Measurements from ENCODE around the gene SH3BP1. TPM values are rescaled to one million over a fixed set of nuclear protein-coding genes. Genes with fewer than 3 reads are reported as not detected.
"Not testable (repeated sequence)": the region's sequence is repeated elsewhere in the genome, so short reads cannot be mapped to it uniquely, and the experiment has no call there.

SH3BP1 gene
- total and polyA plus RNA-seq, 2 donors (not counting 1 experiment from before 2014, with no cell fraction given) = 44.0 to 69.7 TPM

DNA sequence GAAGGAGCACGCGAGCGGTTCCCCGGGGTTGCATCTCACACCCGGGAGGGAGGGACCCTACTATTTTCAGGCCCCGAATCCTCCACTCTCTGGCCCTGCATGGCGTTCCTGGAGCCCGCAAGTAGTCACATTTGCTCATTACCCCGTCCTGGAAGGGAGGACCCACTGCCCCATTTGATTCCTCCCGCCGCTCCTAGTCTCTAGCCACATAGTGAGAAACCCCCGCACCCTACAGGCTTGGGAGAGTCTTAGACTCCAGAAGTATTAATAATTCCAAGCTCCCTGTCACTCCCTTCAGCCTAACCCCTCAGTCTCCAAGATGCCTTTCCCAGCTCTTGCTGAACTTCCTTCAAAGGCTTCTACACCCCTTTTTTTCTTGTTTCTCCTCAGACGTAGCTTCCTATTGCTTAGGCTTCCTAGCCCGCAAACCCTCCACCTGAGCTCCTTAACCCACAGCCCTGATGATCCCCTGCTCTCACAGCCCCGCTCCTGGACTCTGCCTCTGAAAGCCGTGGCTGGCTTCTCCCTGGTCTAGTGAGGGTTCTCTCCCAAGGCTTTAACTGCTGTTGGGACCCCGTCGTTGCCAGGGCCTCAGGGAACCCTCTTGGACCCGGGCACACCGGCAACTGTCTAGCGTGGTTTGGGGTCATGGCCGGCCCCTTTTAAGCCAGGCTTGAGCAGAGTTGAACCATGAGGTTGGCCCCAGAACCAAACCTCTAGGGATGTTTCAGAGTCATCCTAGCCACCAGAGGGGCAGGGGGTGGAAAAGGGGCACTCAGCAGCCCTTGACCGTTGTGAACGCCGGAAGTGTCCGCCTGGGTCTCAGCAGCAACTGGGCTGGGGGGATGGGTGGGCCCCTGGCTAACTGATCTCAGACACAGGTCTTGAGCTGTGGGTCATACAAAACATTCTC is 30.0 kb upstream of the SH3BP1 start:
- H3K27ac Mint-ChIP-seq = peak overlapping the region; percentile 95
- Histone ChIP-seq H3K4me1 (ENCODE audit: control insufficient read depth in 2 of 2, insufficient read depth in 2 of 2, low read length in 2 of 2) (peaks cover 26 to 36% of the 10 kb centered on the region in 2 donors), H3K27ac (ENCODE audit: low read length in 2 of 2) (peak overlapping the region; percentile 94 to 99), H3K27me3 (replicated peaks in 1 of 4; ENCODE audit: control extremely low read depth in 1 of 4, control insufficient read depth in 3 of 4, insufficient read depth in 4 of 4, low read length in 3 of 4) (peaks cover 0 to 2% (median 0%) of the 10 kb centered on the region in 4 experiments), H3K36me3 (replicated peaks in 1 of 2; ENCODE audit: control extremely low read depth in 1 of 2, control insufficient read depth in 1 of 2, extremely low read depth in 1 of 2, insufficient read depth in 2 of 2, low read length in 1 of 2) (peaks cover 0 to 7% of the 10 kb centered on the region in 2 experiments), H3K4me2 (replicated peaks; ENCODE audit: low read depth, low read length, poor library complexity, severe bottlenecking) (peak overlapping the region; percentile 92), H4K20me1 (ENCODE audit: control insufficient read depth, insufficient read depth, low read length, poor library complexity, severe bottlenecking) (peaks cover 9% of the 10 kb centered on the region), H3K9ac (ENCODE audit: low read length) (peak overlapping the region; percentile 96), H2AFZ (ENCODE audit: insufficient read depth, low read depth, low read length, poor library complexity, severe bottlenecking) (peak overlapping the region; percentile 67), H3K9me3 (ENCODE audit: control extremely low read depth in 1 of 3, control insufficient read depth in 2 of 3, insufficient read depth in 1 of 3, low read length in 2 of 3) (no peaks in the 10 kb centered on the region), H3K79me2 (ENCODE audit: control insufficient read depth, insufficient read depth, low read length) (peaks cover 38% of the 10 kb centered on the region), H3K4me3 (ENCODE audit: control extremely low read depth in 1 of 5, extremely low read depth in 1 of 5, insufficient read depth in 1 of 5, low read depth in 2 of 5, low read length in 4 of 5) (peak overlapping the region; percentile 65 to 89 (median 77))
- H3K4me3 Mint-ChIP-seq = peak overlapping the region; percentile 96
- ATAC-seq (ENCODE audit: low read depth) = no peak
- DNase-seq = peak; percentile 32
- peaks cover 33% of the 10 kb centered on the region for H3K4me1 Mint-ChIP-seq
- H3K27me3 Mint-ChIP-seq = peaks cover 5% of the 10 kb centered on the region
- POLR2A ChIA-PET = interaction anchor here (1.9 to 4.5 kb wide), 6 partner anchors 9 to 72 kb away, joined by 11 to 43 read pairs (median 21); partner anchors contain the start of genes LGALS1 and PDXP
- CTCF ChIA-PET = interaction anchor here (0.7 to 30.7 kb wide), 10 partner anchors 8 to 254 kb away, joined by 3 to 620 read pairs (median 30); partner anchors contain the start of genes LGALS1, NOL12, PDXP and SH3BP1
- H3K9me3 Mint-ChIP-seq (ENCODE audit: insufficient read depth) = no peaks in the 10 kb centered on the region
- intact Hi-C loops (cut with micrococcal nuclease) = loop anchor here (2.0 to 10.0 kb wide), 4 partner anchors 23 to 895 kb away; partner anchors contain the start of genes CSNK1E, DDX17 and RAC2
- TF ChIP-seq, protein P1, sequence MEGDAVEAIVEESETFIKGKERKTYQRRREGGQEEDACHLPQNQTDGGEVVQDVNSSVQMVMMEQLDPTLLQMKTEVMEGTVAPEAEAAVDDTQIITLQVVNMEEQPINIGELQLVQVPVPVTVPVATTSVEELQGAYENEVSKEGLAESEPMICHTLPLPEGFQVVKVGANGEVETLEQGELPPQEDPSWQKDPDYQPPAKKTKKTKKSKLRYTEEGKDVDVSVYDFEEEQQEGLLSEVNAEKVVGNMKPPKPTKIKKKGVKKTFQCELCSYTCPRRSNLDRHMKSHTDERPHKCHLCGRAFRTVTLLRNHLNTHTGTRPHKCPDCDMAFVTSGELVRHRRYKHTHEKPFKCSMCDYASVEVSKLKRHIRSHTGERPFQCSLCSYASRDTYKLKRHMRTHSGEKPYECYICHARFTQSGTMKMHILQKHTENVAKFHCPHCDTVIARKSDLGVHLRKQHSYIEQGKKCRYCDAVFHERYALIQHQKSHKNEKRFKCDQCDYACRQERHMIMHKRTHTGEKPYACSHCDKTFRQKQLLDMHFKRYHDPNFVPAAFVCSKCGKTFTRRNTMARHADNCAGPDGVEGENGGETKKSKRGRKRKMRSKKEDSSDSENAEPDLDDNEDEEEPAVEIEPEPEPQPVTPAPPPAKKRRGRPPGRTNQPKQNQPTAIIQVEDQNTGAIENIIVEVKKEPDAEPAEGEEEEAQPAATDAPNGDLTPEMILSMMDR (IDR thresholded peaks at IDR 0.05) = no peak
- no peak for TF ChIP-seq EZH2 (IDR thresholded peaks at IDR 0.05; ENCODE audit: borderline replicate concordance, insufficient read depth, low read depth, low read length, poor library complexity, severe bottlenecking)
- whole genome bisulfite sequencing (ENCODE audit: insufficient coverage) = 4% methylated on average over 22 of the region's 26 CpGs

DNA sequence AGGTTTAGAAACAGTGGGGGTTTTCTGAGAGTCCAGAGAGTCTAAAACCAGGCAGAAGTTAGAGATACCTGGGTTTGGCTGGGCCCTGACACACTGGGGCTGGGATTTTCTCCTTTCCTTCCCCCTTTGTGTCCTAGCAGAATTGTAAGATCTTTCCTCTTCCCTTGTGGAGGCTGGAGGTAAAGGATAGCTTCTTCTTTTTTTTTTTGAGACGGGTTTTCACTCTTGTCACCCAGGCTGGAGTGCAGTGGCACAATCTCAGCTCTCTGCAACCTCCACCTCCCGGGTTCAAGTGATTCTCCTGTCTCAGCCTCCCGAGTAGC is 29.4 kb upstream of the SH3BP1 start:
- Histone ChIP-seq H3K36me3 (replicated peaks in 1 of 2; ENCODE audit: control extremely low read depth in 1 of 2, control insufficient read depth in 1 of 2, extremely low read depth in 1 of 2, insufficient read depth in 2 of 2, low read length in 1 of 2) (peaks cover 0 to 12% of the 10 kb centered on the region in 2 experiments), H3K79me2 (ENCODE audit: control insufficient read depth, insufficient read depth, low read length) (peaks cover 38% of the 10 kb centered on the region), H3K27ac (ENCODE audit: low read length in 2 of 2) (peak overlapping the region; percentile 94 to 99), H3K9ac (ENCODE audit: low read length) (peak overlapping the region; percentile 96), H3K4me2 (replicated peaks; ENCODE audit: low read depth, low read length, poor library complexity, severe bottlenecking) (peak overlapping the region; percentile 92), H3K4me1 (ENCODE audit: control insufficient read depth in 2 of 2, insufficient read depth in 2 of 2, low read length in 2 of 2) (peaks cover 26 to 36% of the 10 kb centered on the region in 2 donors), H3K4me3 (ENCODE audit: control extremely low read depth in 1 of 5, extremely low read depth in 1 of 5, insufficient read depth in 1 of 5, low read depth in 2 of 5, low read length in 4 of 5) (peak overlapping the region in 3 of 5 experiments; percentile 77 to 89 (median 84)), H2AFZ (ENCODE audit: insufficient read depth, low read depth, low read length, poor library complexity, severe bottlenecking) (peak overlapping the region; percentile 67)
- Mint-ChIP-seq H3K4me3 (peak overlapping the region; percentile 96), H3K27ac (peak overlapping the region; percentile 95), H3K4me1 (peaks cover 33% of the 10 kb centered on the region)
- ATAC-seq (ENCODE audit: low read depth); DNase-seq; H3K9me3 Mint-ChIP-seq (ENCODE audit: insufficient read depth); H3K9me3 ChIP-seq (ENCODE audit: control extremely low read depth in 1 of 3, control insufficient read depth in 2 of 3, insufficient read depth in 1 of 3, low read length in 2 of 3); H4K20me1 ChIP-seq (ENCODE audit: control insufficient read depth, insufficient read depth, low read length, poor library complexity, severe bottlenecking); H3K27me3 Mint-ChIP-seq; H3K27me3 ChIP-seq (replicated peaks in 1 of 4; ENCODE audit: control extremely low read depth in 1 of 4, control insufficient read depth in 3 of 4, insufficient read depth in 4 of 4, low read length in 3 of 4); intact Hi-C loops (cut with micrococcal nuclease): not testable (repeated sequence)
- POLR2A ChIA-PET = interaction anchor here (2.7 to 4.5 kb wide), 3 partner anchors 17 to 65 kb away, joined by 15 to 43 read pairs (median 27); partner anchors contain the start of gene LGALS1
- CTCF ChIA-PET = interaction anchor here (0.7 to 30.7 kb wide), 5 partner anchors 18 to 71 kb away, joined by 3 to 620 read pairs (median 55); partner anchors contain the start of genes PDXP and SH3BP1
- no CpG with 5 or more reads among the region's 3 CpGs for WGBS (ENCODE audit: insufficient coverage)

Data from B cell (primary cell).